Effector memory CD4-positive, alpha-beta T cell (primary cell): ENCODE data around the gene CPA5.

Experiments used
- DNase-seq, 3 donors: peaks; one replicate each; pipeline ENCODE4 v3.0.0-alpha.2; 2020
- H3K27ac ChIP-seq: 2 replicates; pipeline ENCODE4 v1.7.0; 2013; ENCODE audit warnings: mild to moderate bottlenecking, low read length, moderate library complexity; ENCODE audit not compliant: insufficient read depth, poor library complexity, severe bottlenecking
- H3K27me3 ChIP-seq: replicated peaks from 2 replicates; pipeline ENCODE4 v1.7.0; 2013; ENCODE audit warnings: mild to moderate bottlenecking, low read length; ENCODE audit not compliant: insufficient read depth, control insufficient read depth, poor library complexity, severe bottlenecking
- H3K36me3 ChIP-seq: 2 replicates; pipeline ENCODE4 v1.7.0; 2013; ENCODE audit warnings: mild to moderate bottlenecking, low read length, moderate library complexity; ENCODE audit not compliant: control insufficient read depth, insufficient read depth
- H3K4me1 ChIP-seq: 2 replicates; pipeline ENCODE4 v1.7.0; 2013; ENCODE audit warnings: low read length, mild to moderate bottlenecking; ENCODE audit not compliant: control insufficient read depth, insufficient read depth, poor library complexity, severe bottlenecking
- H3K4me3 ChIP-seq: 2 replicates; pipeline ENCODE4 v1.7.0; 2013; ENCODE audit warnings: low read length, low read depth, mild to moderate bottlenecking; ENCODE audit not compliant: insufficient read depth, poor library complexity, severe bottlenecking
- H3K9me3 ChIP-seq: 2 replicates; pipeline ENCODE4 v1.7.0; 2013; ENCODE audit warnings: mild to moderate bottlenecking, low read length, moderate library complexity; ENCODE audit not compliant: control insufficient read depth

The CPA5 gene

DNA sequence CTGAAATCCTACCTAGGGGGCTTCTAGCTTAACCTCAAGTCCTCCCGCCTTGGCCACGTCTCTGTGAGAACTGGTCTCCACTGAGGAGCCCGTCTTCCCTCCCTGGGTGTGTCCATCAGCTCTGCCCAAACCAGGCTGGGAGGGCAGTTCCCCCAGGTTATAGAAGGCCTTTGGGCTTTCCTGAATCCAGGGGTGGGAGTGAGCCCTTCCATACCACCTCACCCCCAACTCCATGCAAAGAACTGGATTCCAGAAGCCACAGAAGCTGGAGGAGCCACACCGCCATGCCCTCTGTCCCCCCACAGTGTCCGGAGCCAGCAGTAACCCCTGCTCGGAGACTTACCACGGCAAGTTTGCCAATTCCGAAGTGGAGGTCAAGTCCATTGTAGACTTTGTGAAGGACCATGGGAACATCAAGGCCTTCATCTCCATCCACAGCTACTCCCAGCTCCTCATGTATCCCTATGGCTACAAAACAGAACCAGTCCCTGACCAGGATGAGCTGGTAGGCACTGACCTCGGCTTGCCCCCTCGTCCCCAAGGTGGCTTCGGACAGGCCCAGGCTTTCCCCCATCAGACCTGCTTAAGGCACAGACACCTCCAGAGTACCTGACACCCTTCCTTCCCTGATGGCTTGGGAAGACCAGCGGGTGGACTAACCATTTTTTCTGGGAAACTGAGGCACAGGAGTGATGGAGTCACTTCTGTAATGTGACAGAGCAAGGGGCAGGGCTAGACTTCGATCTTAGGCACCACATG lies 40.4 kb downstream of the CPA5 start:
- Histone ChIP-seq H3K4me1 (no peaks in the 10 kb centered on the region), H3K36me3 (no peaks in the 10 kb centered on the region), H3K4me3 (no peak overlapping the region), H3K27ac (no peak overlapping the region), H3K9me3 (no peaks in the 10 kb centered on the region), H3K27me3 (no peaks in the 10 kb centered on the region)
- no peak for DNase-seq

GRCh38 chr7:130385600-130386066 lies 41.0 kb downstream of the CPA5 start:
- H3K27me3 ChIP-seq: no peaks in the 10 kb centered on the region
- no peaks in the 10 kb centered on the region for H3K36me3 ChIP-seq
- no peak overlapping the region for H3K4me3 ChIP-seq
- H3K27ac ChIP-seq: no peak overlapping the region
- no peak for DNase-seq
- H3K9me3 ChIP-seq: no peaks in the 10 kb centered on the region
- H3K4me1 ChIP-seq: no peaks in the 10 kb centered on the region

GRCh38 chr7:130386876-130387275 lies 42.3 kb downstream of the CPA5 start:
- H3K27me3 ChIP-seq: no peaks in the 10 kb centered on the region
- no peak overlapping the region for H3K4me3 ChIP-seq
- no peaks in the 10 kb centered on the region for H3K9me3 ChIP-seq
- no peak overlapping the region for H3K27ac ChIP-seq
- no peaks in the 10 kb centered on the region for H3K4me1 ChIP-seq
- H3K36me3 ChIP-seq: no peaks in the 10 kb centered on the region
- no peak for DNase-seq

DNA sequence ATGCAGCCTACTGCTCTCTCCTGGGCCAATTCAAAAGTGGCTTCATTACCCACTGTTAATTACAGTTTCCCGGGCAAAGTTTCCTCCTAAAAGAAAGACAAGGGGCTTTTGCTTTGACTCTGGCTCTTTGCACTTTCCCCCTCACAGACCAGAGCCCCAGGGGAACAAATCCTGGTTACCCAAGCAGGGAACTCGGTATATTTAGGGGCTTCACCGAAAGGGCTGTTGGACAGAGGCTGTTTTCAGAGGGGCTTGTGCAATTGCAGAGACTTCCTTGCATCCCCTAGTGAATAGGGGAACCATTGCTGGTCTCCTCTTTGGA lies 42.7 kb downstream of the CPA5 start:
- Histone ChIP-seq H3K9me3 (no peaks in the 10 kb centered on the region), H3K4me1 (no peaks in the 10 kb centered on the region), H3K27ac (no peak overlapping the region), H3K36me3 (no peaks in the 10 kb centered on the region), H3K4me3 (no peak overlapping the region), H3K27me3 (no peaks in the 10 kb centered on the region)
- no peak for DNase-seq

GRCh38 chr7:130387628-130388403 lies 43.2 kb downstream of the CPA5 start:
- Histone ChIP-seq H3K4me3 (no peak overlapping the region), H3K36me3 (no peaks in the 10 kb centered on the region), H3K27ac (no peak overlapping the region), H3K9me3 (no peaks in the 10 kb centered on the region), H3K27me3 (no peaks in the 10 kb centered on the region), H3K4me1 (no peaks in the 10 kb centered on the region)
- DNase-seq: no peak

- DNase-seq: no peak
- no peaks in the 10 kb centered on the region for H3K36me3 ChIP-seq
- H3K4me1 ChIP-seq: no peaks in the 10 kb centered on the region
- no peaks in the 10 kb centered on the region for H3K27me3 ChIP-seq
- H3K27ac ChIP-seq: no peak overlapping the region
- no peak overlapping the region for H3K4me3 ChIP-seq
- H3K9me3 ChIP-seq: no peaks in the 10 kb centered on the region
These were observed 44.1 kb downstream of the CPA5 start for GRCh38 chr7:130388671-130389070.

- Histone ChIP-seq H3K27me3 (no peaks in the 10 kb centered on the region), H3K27ac (no peak overlapping the region), H3K9me3 (no peaks in the 10 kb centered on the region), H3K36me3 (no peaks in the 10 kb centered on the region), H3K4me3 (no peak overlapping the region), H3K4me1 (peaks cover 8% of the 10 kb centered on the region)
- DNase-seq: no peak
These were observed 45.9 kb downstream of the CPA5 start for GRCh38 chr7:130390486-130390885.

DNA sequence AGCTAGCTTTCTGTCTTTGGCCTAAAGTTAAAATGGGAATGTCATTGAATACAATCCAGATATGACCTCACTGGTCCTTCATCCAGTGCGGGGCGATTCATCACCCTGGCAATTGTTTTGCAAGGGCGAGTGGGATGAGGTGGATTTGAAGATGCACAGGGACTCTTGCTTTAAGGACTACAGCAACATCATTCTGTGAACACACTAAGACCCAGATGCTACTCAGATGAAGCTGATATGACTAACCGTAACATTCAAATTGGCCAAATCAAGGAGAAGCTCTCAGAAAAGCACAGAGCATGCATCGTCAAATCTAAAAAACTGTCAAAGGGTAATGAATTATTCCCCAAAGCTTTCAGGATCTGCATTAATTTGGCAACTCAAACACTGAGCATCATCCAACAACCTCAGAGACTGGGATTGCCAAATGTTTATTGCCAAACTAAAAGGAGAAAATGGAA lies 48.5 kb downstream of the CPA5 start:
- H3K4me1 ChIP-seq: peaks cover 8% of the 10 kb centered on the region
- DNase-seq: no peak
- H3K36me3 ChIP-seq: no peaks in the 10 kb centered on the region
- H3K27me3 ChIP-seq: no peaks in the 10 kb centered on the region
- H3K27ac ChIP-seq: no peak overlapping the region
- no peaks in the 10 kb centered on the region for H3K9me3 ChIP-seq
- H3K4me3 ChIP-seq: no peak overlapping the region

DNA sequence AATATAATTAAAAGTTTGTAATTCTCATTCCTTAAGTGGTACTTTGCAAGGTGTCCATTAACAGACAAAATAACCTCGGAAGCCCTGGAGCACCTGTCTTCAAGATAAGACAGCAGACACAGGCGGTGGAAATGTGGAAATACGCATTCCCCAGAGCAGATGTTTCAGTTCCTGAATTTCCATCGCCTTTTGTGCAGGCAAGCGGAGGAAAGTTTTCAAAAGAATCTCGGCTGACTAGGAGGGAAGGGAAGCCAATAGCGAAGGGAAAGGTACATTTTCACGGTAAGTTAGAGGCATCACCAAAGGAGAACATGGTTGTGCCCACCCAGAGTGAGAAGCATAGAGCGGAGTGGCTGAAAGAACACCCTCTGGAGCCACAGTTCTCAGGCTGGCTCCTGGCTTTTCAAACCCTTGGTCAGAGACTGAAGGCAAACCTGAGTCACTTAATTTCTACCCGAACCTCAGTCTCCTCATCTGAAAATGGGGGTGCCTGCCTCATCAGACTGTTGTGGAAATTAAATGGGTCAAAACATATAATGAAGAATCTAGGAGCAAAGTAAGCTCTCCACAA lies 49.3 kb downstream of the CPA5 start:
- H3K4me3 ChIP-seq: no peak overlapping the region
- no peaks in the 10 kb centered on the region for H3K27me3 ChIP-seq
- DNase-seq: no peak
- H3K36me3 ChIP-seq: no peaks in the 10 kb centered on the region
- H3K4me1 ChIP-seq: peaks cover 8% of the 10 kb centered on the region
- no peaks in the 10 kb centered on the region for H3K9me3 ChIP-seq
- H3K27ac ChIP-seq: no peak overlapping the region
